ENCODE measurements around the gene MED31. TPM values are rescaled to one million over a fixed set of nuclear protein-coding genes. Genes with fewer than 3 reads are reported as not detected.

MED31 gene
- total RNA-seq, 1 experiment from 2014 or later = 20.1 TPM

DNA sequence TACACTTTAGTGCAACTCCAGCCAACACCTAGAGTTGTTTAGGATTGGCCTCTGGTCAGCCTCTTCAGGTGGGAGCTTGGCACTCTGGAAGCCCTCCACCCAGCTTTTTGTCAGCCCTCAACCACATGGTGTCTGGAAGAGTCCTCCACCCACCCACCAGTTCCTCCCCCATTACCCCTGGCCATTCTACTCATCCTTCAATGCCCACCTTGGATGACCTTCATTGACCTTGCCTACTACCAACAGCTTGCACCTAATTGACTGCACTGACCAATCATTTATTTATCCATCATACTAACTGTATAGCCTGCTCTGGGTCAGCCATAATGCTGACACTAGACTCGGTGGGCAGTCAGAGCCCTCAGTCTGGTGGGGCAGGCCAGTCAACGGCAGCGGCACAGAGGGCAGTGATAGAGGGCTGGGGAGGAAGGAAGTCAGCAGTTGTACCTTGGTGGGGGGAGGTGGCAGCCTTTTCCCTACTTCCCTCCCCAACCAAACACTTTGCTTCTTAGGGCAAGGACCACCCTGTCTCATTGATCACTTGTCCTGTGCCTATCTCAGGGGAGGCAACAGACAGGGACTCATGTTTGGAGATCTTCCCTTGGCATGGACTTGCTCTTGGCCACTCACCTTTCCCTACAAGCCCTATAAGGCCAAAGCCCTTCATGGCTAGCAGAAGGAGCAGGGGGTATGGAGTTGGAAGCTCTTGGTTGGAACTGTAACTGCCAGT is 32.5 kb upstream of the MED31 start:
- Histone ChIP-seq H3K36me3 (no peaks in the 10 kb centered on the region), H3K27me3 (no peaks in the 10 kb centered on the region; the same call in 1 of the 2 replicates), H3K4me1 (no peaks in the 10 kb centered on the region), H3K4me3 (no peak overlapping the region), H3K9me3 (replicated peaks) (no peaks in the 10 kb centered on the region), H3K27ac (no peak overlapping the region)
- DNase-seq = no peak

DNA sequence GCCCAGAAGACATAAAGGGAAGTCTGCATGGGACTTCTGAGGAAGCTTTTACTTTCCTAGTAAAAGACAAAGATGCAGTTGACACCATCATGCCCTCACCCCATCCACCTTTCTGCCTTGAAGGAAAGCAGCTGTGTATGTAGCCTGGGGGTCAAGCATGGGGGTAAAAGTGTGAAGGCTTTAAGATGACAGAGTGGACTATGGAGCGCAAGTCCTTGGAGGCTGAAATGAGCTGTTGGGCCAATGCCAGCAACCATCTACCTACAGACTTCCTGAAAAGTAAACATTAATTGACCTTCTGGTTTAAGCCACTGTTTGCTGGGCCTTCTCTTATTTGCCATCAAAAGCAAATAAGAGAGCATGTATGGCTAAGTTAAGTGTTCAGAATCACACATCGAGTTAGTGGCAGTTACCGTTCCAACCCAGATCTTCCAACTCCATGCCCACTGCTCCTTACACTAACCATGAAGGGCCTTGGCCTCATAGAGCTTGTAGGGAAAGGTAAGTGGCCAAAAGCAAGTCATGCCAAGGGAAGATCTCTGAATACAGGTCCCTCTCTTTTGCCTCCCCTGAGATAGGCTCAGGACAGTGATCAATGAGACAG is 31.8 kb upstream of the MED31 start:
- Histone ChIP-seq H3K27me3 (no peaks in the 10 kb centered on the region; the same call in 1 of the 2 replicates), H3K4me1 (no peaks in the 10 kb centered on the region), H3K4me3 (no peak overlapping the region), H3K27ac (no peak overlapping the region), H3K9me3 (replicated peaks) (no peaks in the 10 kb centered on the region), H3K36me3 (no peaks in the 10 kb centered on the region)
- DNase-seq = no peak

DNA sequence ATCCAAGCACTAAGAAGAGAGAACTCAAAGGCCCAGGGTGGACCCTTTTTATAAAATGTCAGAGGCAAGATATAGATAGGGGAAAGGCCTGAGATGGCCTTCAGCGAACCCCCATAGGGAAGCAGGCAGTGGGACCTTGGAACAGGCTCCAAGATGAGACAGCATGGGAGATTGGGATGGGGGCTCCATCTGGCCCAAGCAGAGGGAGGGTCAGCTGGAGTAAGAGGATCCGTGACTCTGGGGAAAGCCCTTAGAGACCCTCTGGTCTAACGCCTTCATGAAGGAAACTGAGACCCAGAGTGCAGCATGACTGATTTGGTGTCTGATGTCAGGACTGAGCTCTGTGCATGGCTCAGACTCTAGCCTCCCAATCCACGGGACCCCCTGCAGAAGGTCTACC is 30.9 kb upstream of the MED31 start:
- no peaks in the 10 kb centered on the region; the same call in 1 of the 2 replicates for H3K27me3 ChIP-seq
- H3K9me3 ChIP-seq (replicated peaks) = no peaks in the 10 kb centered on the region
- no peaks in the 10 kb centered on the region for H3K4me1 ChIP-seq
- no peak overlapping the region for H3K27ac ChIP-seq
- no peak for DNase-seq
- no peaks in the 10 kb centered on the region for H3K36me3 ChIP-seq
- H3K4me3 ChIP-seq = no peak overlapping the region

DNA sequence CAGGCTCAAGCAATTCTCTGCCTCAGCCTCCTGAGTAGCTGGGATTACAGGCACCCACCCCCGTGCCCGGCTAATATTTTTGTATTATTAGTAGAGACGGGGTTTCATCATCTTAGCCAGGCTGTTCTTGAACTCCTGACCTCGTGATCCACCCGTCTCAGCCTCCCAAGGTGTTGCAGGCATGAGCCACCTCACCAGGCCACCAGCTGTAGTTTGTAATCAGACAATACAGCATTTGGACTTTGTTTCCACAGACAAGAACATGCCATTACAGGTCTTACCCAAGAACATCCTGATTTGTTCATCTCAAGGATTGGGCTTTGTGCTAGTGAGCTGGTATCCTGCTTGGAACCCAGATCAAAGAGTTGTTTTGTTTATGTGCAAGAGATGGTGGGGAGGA is 30.3 kb upstream of the MED31 start:
- Histone ChIP-seq H3K27ac (no peak overlapping the region), H3K36me3 (no peaks in the 10 kb centered on the region), H3K4me3 (no peak overlapping the region), H3K27me3 (peaks cover 3% of the 10 kb centered on the region), H3K9me3 (replicated peaks) (no peaks in the 10 kb centered on the region), H3K4me1 (no peaks in the 10 kb centered on the region)
- DNase-seq = no peak

DNA sequence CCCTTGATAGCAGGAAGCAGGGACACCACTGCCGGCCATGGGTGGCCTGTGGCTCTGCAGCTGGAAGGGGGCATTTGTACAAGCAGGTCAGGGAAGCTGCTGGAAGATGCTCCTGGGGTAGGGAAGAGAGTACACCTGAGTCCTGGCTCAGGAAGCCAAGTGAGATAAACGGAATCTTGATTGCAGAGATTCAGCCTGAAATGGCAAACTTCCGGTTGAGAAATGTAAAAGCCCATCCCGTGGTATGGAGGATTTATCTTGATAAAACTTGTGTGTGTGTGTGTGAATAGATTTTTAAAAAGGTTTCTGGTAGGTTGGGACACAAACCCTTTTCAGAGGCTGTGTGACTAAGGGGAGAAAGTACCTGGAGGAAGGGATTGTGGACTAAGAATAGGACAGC is 29.8 kb upstream of the MED31 start:
- H3K27me3 ChIP-seq = peaks cover 5% of the 10 kb centered on the region
- no peak overlapping the region for H3K27ac ChIP-seq
- no peaks in the 10 kb centered on the region for H3K4me1 ChIP-seq
- H3K9me3 ChIP-seq (replicated peaks) = no peaks in the 10 kb centered on the region
- DNase-seq = no peak
- no peaks in the 10 kb centered on the region for H3K36me3 ChIP-seq
- no peak overlapping the region for H3K4me3 ChIP-seq

DNA sequence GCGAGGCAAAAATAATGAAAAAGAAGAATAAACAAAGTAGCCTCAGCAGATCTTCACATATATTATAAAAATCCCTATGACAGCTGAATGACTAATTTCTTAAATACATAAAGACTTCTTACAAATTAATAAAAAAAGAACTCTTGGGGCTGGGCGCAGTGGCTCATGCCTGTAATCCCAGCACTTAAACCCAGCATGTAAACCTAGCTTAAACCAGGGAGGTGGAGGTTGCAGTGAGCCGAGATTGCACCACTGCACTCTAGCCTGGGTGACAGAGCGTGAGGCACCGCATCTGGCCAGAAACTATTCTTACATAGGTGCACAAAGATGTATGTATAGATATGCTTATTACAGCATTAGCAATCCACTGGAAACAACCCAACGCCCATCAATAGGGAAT is 27.8 kb upstream of the MED31 start:
- no peaks in the 10 kb centered on the region for H3K36me3 ChIP-seq
- peaks cover 5% of the 10 kb centered on the region; the same call in 1 of the 2 replicates for H3K27me3 ChIP-seq
- no peak overlapping the region for H3K27ac ChIP-seq
- no peak overlapping the region for H3K4me3 ChIP-seq
- DNase-seq = no peak
- H3K9me3 ChIP-seq (replicated peaks) = no peaks in the 10 kb centered on the region
- H3K4me1 ChIP-seq = no peaks in the 10 kb centered on the region

DNA sequence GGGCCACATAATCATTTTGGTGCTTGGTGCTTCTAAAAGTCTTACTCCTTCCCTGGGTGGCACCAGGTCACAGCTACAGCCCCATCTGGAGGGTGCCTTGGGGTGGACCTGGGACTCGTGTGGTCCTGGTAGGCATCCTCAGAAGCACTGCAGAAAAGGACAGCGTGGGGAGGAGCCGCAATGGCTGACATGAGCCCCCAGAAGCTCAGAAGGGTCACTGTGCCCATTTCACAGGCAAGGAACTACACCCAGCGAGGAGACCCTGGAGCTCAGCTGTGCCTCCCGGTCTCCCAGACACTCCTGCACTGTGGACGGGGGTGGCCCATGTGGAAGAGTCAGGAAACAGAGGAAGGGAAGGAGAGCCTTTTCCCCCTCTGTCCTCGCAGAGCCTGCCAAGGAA is 26.5 kb upstream of the MED31 start:
- no peaks in the 10 kb centered on the region for H3K9me3 ChIP-seq (replicated peaks)
- no peaks in the 10 kb centered on the region for H3K36me3 ChIP-seq
- no peak overlapping the region for H3K4me3 ChIP-seq
- H3K4me1 ChIP-seq = no peaks in the 10 kb centered on the region
- peaks cover 5% of the 10 kb centered on the region; the same call in 1 of the 2 replicates for H3K27me3 ChIP-seq
- no peak overlapping the region for H3K27ac ChIP-seq
- no peak for DNase-seq

DNA sequence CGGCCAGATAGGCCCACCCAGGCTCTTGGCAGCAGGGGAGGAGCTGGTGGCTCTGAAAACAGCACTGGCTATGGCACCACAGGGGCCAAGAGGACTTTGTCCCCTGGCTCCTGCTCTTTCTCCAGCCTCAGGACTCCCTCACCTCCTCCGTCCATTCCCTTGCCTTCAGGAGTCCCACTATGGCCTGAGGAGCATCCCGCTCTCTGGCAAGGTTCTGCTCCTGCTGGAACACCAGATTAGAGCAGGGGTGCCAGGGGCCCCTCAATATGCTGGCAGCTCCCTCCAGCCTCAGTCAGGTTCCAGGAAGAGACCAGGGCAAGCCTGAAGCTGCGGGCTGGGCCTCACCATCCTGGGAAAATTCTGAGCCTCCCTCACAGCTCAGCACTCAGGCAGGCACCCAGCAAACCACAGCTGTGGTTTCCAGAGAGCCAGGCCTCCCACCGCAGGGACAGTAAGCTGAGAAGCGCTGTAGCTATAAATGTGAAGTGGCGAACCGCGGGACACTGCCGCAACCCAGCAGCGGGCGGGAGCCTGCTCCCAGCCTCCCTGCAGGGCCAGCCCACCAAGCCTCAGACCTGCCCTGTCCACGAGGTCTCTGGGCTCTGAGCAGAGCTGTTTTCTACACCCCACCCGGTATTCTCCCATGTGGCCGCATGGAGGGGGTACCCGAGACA is 25.9 kb upstream of the MED31 start:
- Histone ChIP-seq H3K9me3 (replicated peaks) (no peaks in the 10 kb centered on the region), H3K36me3 (no peaks in the 10 kb centered on the region), H3K4me1 (no peaks in the 10 kb centered on the region), H3K4me3 (no peak overlapping the region), H3K27ac (no peak overlapping the region), H3K27me3 (peaks cover 5% of the 10 kb centered on the region; the same call in 1 of the 2 replicates)
- peak; percentile 45 to 51 for DNase-seq

DNA sequence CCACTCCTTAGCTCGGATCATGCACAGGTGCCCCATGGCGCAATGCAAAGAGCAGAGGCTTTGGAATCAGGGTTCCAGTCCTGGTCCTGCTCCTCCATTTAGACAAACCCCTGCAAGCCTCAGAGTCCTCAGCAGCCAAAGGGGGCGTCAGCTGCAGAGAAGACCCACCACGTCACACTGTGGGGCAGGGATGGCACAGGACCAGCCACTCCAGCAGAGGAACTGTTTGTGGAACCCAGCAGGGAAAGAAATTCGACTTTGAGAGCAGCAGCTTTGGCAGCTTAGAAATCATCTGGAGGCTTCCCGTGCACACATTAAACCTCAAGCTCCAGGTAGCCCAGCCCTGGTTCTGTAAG is 25.4 kb upstream of the MED31 start:
- Histone ChIP-seq H3K27ac (no peak overlapping the region), H3K36me3 (no peaks in the 10 kb centered on the region), H3K27me3 (peaks cover 5% of the 10 kb centered on the region; the same call in 1 of the 2 replicates), H3K4me1 (no peaks in the 10 kb centered on the region), H3K4me3 (no peak overlapping the region), H3K9me3 (replicated peaks) (no peaks in the 10 kb centered on the region)
- no peak for DNase-seq

DNA sequence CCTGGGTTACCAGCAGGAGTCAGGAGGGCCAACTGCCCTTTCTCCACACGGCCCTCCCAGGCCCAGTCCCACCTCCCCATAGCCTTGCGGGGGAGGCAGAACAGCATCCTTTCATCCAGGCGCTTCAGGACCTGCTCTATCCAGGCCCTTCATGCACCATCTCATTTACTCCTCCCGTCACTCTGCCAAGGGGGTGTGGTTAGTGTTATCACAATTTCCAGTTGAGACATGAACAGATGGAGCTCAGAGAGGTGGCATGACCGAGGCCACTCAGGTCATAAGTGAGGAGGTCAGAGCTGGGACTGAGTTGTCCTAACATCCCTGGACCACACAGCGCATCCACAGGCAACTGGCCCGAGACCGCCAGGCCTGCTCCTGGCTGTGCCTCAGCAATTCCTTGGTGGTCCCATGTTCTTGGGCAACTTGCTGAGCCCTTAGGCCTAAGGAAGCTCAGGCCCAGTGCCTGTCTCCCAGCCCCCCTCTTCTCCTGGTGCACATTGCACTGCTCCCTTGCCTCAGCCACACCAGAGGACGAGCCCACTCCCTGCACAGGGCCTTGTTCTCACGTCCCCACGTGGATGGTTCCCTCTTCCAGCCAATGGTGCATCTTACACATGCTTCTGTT is 23.9 kb upstream of the MED31 start:
- H3K9me3 ChIP-seq (replicated peaks) = no peaks in the 10 kb centered on the region
- H3K36me3 ChIP-seq = no peaks in the 10 kb centered on the region

DNA sequence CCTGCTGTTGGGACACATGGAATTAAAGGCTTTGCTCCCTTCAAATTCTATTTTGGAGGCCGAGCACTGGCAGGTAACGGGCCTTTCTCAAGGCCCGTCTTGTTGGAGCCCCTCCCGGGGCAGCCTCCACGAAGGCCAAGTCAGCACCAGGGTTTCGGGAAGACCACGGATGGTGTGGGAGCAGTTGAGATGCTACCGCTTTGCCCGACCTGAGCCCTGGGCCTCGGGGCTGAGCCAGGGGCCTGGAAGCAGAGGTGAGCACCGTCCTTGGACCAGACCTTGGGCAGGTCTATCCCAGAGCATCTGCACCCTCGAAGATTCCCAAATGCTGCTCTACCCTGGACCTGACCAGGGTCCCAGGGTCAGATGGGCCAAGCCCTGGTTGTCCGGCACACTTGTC is 23.2 kb upstream of the MED31 start:
- no peak overlapping the region for H3K27ac ChIP-seq
- no peaks in the 10 kb centered on the region for H3K36me3 ChIP-seq
- DNase-seq = no peak
- no peaks in the 10 kb centered on the region for H3K9me3 ChIP-seq (replicated peaks)
- H3K27me3 ChIP-seq = peaks cover 5% of the 10 kb centered on the region; the same call in 1 of the 2 replicates
- H3K4me3 ChIP-seq = no peak overlapping the region
- no peaks in the 10 kb centered on the region for H3K4me1 ChIP-seq

More for the DNA sequence above, 23.9 kb upstream of the MED31 start:
- no peaks in the 10 kb centered on the region for H3K4me1 ChIP-seq
- no peak overlapping the region for H3K27ac ChIP-seq
- no peak overlapping the region for H3K4me3 ChIP-seq
- peaks cover 5% of the 10 kb centered on the region; the same call in 1 of the 2 replicates for H3K27me3 ChIP-seq
- no peak for DNase-seq

DNA sequence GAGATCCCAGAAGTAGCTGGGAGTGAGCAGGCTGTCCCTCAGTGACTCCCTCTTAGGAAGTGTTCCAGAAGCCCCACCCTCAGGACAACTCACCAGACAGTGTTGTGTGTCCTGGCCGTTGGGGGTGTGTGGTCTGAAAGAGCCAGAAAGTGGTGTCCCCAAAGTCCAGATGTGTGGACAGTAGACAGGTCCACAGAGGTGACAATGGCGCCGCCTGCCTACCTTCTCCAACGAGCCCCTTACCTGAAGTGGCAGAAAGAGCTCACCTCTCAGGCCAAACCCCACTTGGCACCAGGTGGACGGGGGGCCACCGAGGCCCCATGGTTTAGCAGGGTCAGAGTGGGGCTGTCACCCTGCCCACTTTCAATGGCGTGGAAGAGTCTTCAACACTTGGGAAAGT is 20.0 kb upstream of the MED31 start:
- H3K27ac ChIP-seq = no peak overlapping the region
- H3K36me3 ChIP-seq = no peaks in the 10 kb centered on the region
- no peak overlapping the region for H3K4me3 ChIP-seq
- no peak for DNase-seq
- no peaks in the 10 kb centered on the region for H3K27me3 ChIP-seq
- no peaks in the 10 kb centered on the region for H3K4me1 ChIP-seq
- no peaks in the 10 kb centered on the region for H3K9me3 ChIP-seq (replicated peaks)

DNA sequence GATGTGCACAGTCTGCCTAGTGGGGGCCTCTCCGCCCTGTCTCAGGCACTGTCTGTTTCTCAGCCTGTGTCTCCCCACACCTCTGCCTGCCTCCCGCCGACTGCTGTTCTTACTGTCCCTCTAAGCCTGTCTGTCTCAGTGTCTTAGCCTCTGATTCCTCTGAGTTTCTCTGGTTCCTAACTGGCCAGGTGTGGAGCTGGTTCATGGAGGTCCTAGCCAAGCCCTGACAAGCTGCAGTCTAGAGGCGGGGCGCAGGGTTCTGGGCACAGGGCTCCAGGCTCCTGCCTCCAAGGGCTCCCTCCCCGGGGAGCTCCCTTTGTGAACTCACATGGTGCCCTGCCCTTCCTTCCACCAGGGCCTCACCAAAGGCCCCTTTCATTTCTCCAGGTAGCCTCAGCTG is 19.6 kb upstream of the MED31 start:
- Histone ChIP-seq H3K9me3 (replicated peaks) (no peaks in the 10 kb centered on the region), H3K27me3 (no peaks in the 10 kb centered on the region), H3K4me3 (no peak overlapping the region), H3K36me3 (no peaks in the 10 kb centered on the region), H3K4me1 (no peaks in the 10 kb centered on the region), H3K27ac (no peak overlapping the region)
- DNase-seq = no peak

DNA sequence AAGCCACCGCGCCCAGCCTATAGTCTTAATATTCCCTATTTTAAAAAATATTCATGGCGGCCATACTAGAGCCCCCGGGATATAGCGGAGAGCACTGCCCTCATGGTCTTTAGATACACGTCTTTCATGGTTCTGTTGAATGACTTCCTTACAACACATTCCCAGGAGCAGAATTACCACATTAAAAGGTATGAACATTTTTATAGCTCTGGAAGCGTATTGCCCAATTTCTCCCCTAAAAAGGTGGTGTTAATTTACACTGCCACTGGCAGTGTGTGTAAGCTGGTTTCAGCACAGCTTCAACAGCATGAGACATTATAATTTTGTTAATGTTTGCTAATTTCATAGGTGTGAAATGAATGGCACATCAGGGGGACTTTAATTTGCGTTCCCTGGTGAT is 19.2 kb upstream of the MED31 start:
- Histone ChIP-seq H3K36me3 (no peaks in the 10 kb centered on the region), H3K27me3 (no peaks in the 10 kb centered on the region), H3K4me3 (no peak overlapping the region), H3K4me1 (no peaks in the 10 kb centered on the region), H3K9me3 (replicated peaks) (no peaks in the 10 kb centered on the region), H3K27ac (no peak overlapping the region)
- no peak for DNase-seq
